Kasumi-1 (cell line): ENCODE measurements around the gene SLC1A2.

Experiments used
- DNase-seq, 2 experiments: peaks; one replicate each; lab custom pipeline; 2025; lab: John Stamatoyannopoulos, UW

SLC1A2 gene

DNA sequence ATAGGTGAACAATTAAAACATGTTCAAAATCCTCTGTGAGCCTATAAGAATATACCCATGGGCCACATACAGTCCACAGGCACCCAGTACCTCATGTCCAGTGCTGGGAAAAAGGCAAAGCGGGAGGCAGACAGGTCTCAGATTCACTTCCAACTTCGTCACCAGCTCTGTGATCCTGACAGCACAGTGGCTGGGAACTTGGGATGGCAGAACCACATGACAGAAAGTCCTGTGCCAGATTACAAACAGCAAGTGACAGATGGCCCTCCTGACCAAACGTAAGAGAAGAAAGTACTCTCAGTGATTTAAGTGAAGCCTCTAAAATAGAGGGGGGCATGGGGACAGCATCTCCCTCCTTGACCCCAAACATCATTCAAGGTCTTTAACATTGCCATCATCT, 5.8 kb downstream of the SLC1A2 start:
- no peak for DNase-seq

GRCh38 chr11:35412285-35412684, 7.1 kb downstream of the SLC1A2 start:
- peak; percentile 19 to 32 for DNase-seq

DNA sequence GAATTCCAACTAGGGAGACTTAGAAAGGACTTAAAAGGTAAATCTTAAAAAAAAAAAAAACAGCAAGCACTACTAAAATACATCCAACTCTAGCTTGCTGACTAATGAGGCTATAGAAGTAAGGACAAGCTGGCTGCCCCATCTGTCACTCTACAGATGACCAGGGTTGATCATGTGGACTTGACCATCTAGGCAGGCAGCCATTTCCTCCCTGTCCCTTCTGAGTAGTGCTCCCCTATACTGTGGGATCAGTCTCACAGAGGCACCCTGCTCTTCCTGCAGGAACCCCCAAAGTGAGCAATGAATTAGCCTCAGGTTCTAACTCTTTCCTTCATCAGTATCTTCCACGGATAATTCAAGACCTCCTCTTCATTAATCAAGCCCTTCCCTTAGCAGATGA, 12.3 kb downstream of the SLC1A2 start:
- DNase-seq = no peak

GRCh38 chr11:35404388-35404775, 15.0 kb downstream of the SLC1A2 start:
- DNase-seq = peak in 1 of 2 experiments; percentile 6

DNA sequence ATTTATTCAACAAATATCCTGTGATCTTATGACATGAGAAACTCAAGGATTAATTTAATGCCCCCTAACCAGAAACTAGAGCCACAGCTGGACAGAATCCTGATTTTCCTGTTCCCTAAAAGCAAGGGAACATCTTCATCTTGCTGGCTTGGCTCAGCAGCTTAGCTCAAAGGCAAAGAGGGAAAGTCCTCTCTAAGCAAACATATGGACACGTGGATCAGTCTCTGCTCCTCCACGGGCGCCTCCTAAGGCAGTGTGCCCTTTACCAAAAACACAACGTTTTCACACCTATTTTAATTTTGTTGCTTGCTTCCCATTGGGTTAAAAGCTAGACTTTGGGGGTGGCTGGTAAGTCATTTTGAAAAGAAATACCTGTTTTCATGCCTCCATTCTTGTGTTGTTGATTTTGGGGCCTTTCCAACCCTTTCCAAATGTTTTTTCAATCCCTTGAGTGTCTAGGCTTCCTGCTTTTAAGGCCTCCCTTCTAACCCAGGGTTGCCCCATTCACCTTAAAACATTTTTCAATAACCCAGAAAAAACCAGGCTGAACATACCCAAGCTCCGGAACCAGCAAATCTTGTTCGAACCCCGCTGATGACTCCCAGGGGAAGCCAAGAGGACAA, 15.5 kb downstream of the SLC1A2 start:
- no peak for DNase-seq

GRCh38 chr11:35402751-35403660, 16.4 kb downstream of the SLC1A2 start:
- no peak for DNase-seq

GRCh38 chr11:35398881-35399280, 20.5 kb downstream of the SLC1A2 start:
- DNase-seq = no peak

- DNase-seq = no peak
These were observed 24.4 kb downstream of the SLC1A2 start for GRCh38 chr11:35394941-35395340.

- no peak for DNase-seq
These were observed 26.3 kb downstream of the SLC1A2 start for GRCh38 chr11:35393098-35393497.

DNA sequence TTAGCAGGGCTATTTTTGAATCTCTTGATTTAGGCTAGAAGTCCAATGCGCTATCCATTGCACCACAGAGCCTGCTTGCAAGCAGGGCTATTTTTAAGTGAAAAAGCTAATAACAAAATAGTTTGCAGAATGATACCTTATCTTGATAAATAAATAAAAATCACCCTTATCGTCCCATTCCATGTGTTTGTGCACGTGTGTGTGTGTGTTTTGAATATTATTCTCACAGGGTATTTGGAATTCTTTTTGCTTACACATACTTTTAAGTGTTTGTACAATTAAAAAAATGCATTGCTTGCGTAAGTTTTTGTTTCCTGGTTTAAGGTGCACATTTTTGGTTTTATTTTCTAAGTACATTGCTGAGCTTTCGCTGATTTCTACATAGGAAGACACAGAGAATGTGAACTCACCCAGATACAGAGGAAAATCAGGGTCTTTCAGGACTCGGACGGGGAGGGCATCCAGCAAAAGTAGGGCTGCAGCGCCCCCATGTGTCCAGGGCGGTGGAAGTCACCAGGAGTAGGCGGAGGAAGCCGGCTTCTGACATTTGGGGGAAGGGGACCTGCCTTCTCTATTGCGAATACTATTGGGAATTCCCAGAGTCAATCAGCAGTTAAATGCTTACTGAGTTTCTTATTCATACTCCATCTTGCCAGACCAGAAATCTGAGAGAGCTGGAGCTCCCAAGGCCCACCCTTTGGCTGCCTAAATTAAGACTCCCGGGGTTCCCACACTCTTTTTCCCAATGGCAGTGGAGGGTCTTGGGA, 27.3 kb downstream of the SLC1A2 start:
- DNase-seq = peak; percentile 68 to 73

DNA sequence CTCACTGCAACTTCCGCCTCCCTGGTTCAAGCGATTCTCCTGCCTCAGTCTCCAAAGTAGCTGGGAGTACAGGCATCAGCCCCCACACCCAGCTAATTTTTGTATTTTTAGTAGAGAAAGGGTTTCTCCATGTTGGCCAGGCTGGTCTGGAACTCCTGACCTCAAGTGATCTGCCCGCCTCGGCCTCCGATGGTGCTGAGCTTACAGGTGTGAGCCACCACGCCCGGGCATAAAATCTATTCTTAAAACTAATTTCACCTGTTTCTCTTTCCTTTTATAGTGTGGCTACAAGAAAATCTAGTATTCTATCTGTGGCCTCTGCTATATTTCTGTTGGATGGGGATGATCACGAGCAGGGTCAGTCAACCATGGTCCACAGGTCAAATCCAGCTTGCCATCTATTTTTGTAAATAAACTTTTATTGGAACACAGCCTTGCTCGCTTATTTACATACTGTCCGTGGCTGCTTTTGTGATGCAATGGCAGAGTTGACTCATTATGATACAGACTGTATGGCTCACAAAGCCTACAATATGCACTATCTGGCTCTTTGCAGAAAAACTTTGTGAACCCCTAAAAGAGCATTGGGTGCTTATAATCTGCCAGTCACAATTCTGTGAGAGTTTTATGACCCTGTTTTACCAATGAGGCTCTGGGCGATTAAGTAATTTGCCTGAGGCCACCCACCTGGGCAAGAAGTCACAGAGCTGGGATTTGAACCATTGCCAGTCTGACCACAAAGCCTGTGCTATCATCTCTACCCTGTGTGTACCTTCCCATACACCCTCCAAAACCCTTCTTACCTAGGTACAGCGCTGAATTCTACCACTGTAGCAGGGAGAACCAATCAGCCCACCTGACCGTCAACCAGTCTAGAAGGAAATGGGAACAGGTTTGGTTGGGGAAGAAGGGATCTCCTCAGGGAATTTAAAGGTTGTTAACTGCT, 28.3 kb downstream of the SLC1A2 start:
- no peak for DNase-seq

DNA sequence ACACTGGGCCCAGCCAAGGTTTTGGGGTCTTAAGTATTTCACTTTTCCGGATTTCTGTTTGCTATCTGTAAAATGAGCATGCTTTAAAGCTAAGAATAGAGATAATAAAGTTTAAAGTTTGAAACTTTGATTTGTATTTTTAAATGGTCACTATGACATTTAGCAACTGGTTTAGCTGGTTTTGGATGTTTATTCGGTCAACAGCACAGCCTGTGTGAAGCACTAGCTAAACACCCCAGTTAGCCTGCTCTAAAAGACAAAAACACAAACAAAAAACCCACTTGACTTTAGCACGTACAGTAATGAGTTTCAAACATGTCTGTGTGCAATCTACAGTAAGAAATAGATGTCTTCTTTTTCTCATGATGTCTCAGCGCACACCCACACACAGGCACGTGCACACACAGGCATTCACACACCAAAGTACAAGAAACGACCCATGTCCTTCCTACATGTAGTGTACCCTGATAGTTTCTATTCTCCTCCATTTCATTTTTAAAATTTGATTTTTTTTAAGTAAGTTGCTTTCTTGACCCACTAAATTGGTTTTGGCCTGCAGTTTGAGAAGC, 29.4 kb downstream of the SLC1A2 start:
- no peak for DNase-seq

- DNase-seq = no peak
These were observed 30.2 kb downstream of the SLC1A2 start for GRCh38 chr11:35389112-35389511.

- no peak for DNase-seq
These were observed 31.3 kb downstream of the SLC1A2 start for GRCh38 chr11:35388061-35388460.

DNA sequence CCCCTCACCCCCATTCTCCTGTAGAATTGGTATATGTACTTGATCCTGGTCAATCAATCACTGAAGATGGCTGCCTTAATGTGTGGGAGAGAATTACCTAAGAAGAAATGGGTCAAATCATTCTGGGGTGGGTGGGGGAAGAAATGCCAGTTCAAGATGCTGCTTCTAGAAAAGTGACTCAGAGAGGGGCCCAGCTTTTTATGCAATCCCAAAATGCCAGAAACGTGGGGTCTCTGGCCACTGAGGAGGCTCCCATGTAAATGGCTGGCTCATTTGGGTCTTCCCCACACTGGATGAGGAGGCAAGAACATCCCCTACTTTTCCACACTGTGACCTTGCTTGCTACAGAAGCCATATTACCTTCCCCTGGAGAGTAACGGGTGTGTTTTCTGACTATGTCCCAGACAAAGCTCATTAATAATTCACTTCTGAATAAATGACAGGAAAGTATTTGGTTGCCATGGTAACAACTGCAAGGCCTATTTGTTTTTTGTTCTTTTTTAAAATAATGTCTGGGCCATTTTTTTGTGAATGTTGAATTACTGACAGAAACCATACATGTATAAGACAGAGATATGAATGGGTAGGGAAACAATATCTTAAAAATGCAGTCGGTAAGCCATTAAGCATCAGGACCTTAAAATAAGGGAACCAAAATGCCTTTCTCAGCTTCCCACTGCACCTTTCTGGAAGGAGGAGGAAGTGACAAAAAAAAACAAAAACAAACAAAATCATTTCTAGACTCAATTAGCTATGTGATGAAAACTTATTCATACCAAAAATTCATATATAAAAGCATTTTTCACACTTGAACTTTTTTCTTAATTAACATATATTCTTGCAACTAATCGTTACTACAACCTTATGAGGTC, 32.0 kb downstream of the SLC1A2 start:
- no peak for DNase-seq

GRCh38 chr11:35383953-35384352, 35.4 kb downstream of the SLC1A2 start:
- no peak for DNase-seq

DNA sequence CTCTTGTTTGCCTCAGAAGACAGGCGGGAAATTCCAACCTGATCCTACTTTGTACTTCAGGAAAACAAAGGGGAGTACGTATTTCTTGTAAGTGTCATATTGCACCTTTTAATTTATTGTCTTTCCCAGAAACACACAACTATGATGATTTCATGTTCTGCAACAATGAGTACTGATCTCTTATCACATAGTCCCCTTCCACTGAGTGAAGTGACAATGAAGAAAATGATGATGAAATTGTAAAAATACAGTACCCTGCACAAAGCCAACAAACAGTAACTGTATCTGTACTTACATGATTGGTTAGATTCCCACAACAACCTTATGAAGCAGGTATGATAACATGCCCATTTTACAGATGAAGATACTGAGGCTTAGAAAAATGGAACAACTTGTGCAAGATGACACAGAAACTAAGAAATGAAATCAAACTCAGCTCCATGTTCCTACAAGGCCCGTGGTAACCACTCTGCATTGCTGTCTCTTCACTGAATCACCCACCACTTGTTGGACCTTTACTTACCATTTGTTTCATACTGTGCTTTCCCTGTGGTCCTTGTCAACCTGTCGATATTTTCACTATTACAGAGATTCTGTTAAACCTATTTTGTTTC, 37.5 kb downstream of the SLC1A2 start:
- no peak for DNase-seq

DNA sequence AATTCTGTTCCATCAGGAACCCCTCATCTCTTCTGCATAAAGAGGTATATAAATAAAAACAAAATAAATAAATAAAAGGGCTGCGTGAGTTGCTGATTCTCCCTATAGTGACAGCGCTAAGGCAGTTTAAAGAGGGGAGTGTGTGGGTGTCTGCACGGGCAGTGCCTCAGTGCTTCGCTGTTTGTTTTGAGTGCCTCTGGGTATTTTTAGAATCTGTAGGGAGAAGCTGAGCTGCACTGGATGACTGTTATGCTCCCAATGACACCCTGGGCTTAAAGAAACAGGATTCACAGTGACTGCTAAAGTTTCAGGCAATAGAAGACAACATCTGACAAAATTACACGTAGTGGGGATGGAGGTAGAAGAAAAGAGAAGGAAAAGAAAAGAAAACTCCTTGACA, 38.8 kb downstream of the SLC1A2 start:
- DNase-seq = no peak

DNA sequence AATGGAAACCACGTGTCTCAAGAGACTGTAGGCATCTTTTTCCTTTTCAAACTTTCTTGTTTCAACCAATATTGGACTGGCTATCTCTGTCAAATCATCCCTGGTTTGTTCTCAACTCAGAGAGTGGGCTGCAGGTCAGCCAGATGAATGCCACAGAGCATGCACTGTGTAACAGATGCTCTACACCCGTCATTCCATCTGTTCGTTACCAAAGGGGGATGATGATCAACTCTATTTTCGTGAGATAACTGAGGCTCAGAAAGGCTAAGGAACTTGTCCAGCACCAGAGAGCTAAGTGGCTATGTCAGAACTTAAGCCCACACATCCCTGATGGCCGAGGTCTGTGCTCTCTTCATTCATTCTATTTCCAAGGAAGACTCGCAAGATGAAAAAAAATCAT, 42.1 kb downstream of the SLC1A2 start:
- no peak for DNase-seq

GRCh38 chr11:35376613-35377012, 42.7 kb downstream of the SLC1A2 start:
- DNase-seq = no peak
